ENCODE results near the gene CNIH4.

The CNIH4 gene

DNA sequence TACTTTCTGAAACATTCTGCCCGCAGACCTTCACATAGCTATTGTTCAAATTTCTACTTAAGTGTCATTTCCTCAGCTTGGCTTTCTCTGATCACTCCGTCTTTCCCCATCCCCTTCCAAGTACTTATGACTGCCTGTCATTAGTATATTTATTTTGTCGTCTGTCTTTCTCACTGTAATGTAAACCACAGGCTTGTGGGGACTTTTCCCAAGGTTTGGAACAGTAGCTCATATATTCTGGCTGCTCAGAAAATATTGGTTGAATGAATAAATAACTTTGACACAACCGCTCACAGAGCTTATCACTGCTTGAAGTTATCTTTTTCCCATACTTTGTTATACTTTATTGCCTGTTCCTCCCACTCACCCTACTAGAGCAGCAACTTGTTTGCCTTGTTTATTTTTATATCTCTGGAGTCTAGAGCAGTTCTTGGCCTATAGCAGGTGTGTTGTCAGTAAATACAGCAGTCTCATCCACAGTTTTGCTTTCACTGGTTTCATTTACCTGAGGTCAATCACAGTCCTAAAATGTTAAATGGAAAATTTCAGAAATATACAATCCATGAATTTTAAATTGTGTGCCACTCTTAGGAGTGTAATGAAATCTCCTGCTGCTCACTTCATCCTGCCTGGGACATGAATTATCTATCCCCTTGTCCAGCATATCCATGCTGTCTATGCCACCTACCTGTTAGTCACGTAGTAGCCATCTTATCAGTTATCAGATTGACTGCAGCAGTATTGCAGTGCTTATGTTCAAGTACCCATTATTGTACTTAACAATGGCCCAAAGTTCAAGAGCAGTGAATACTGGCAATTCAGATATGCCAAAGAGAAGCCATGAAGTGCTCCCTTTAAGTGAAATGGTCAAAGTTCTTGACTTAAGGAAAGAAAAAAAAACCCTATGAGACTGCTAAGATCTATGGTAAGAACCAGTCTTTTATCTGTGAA is 2.4 kb upstream of the CNIH4 start:
- no peak for DNase-seq
- Histone ChIP-seq H3K4me3 (ENCODE audit: low read length) (no peak overlapping the region), H3K79me2 (ENCODE audit: low read length) (peaks cover 23% of the 10 kb centered on the region), H3K4me1 (ENCODE audit: low read length) (peaks cover 9% of the 10 kb centered on the region), H3K9ac (ENCODE audit: low read length) (no peak overlapping the region), H3K27ac (ENCODE audit: low read length) (no peak overlapping the region), H3K9me2 (replicated peaks; ENCODE audit: insufficient read depth, low read length) (no peaks in the 10 kb centered on the region), H2AFZ (ENCODE audit: low read length) (no peak overlapping the region), H3K9me3 (replicated peaks; ENCODE audit: insufficient read depth, low read length) (no peaks in the 10 kb centered on the region), H3K27me3 (replicated peaks; ENCODE audit: insufficient read depth, low read length) (no peaks in the 10 kb centered on the region), H3F3A (ENCODE audit: insufficient read depth, low read length) (no peaks in the 10 kb centered on the region), H4K20me1 (ENCODE audit: insufficient read depth, low read length) (no peaks in the 10 kb centered on the region), H3K4me2 (ENCODE audit: low read depth, low read length) (no peak overlapping the region), H3K36me3 (replicated peaks; ENCODE audit: insufficient read depth, low read length) (no peaks in the 10 kb centered on the region)
- TF ChIP-seq CTCF (IDR thresholded peaks at IDR 0.05; ENCODE audit: low read length) (no peak), EZH2phosphoT487 (IDR thresholded peaks at IDR 0.05; ENCODE audit: low read length) (no peak), EZH2 (optimal IDR thresholded peaks at IDR 0.05; ENCODE audit: low read depth, low read length) (no peak)

GRCh38 chr1:224357626-224358124 is 996 bp downstream of the CNIH4 start:
- H3F3A ChIP-seq (ENCODE audit: insufficient read depth, low read length): no peaks in the 10 kb centered on the region
- no peak for DNase-seq
- H3K27me3 ChIP-seq (replicated peaks; ENCODE audit: insufficient read depth, low read length): no peaks in the 10 kb centered on the region
- peaks cover 50% of the 10 kb centered on the region for H3K79me2 ChIP-seq (ENCODE audit: low read length)
- H3K4me1 ChIP-seq (ENCODE audit: low read length): peaks cover 9% of the 10 kb centered on the region
- no peak overlapping the region for H3K27ac ChIP-seq (ENCODE audit: low read length)
- peak overlapping the region; percentile 80 for H2AFZ ChIP-seq (ENCODE audit: low read length)
- H3K36me3 ChIP-seq (replicated peaks; ENCODE audit: insufficient read depth, low read length): no peaks in the 10 kb centered on the region
- no peaks in the 10 kb centered on the region for H4K20me1 ChIP-seq (ENCODE audit: insufficient read depth, low read length)
- TF ChIP-seq EZH2 (optimal IDR thresholded peaks at IDR 0.05; ENCODE audit: low read depth, low read length) (no peak), CTCF (IDR thresholded peaks at IDR 0.05; ENCODE audit: low read length) (no peak)
- H3K9me3 ChIP-seq (replicated peaks; ENCODE audit: insufficient read depth, low read length): no peaks in the 10 kb centered on the region
- H3K9ac ChIP-seq (ENCODE audit: low read length): peak overlapping the region; percentile 55
- H3K4me3 ChIP-seq (ENCODE audit: low read length): peak overlapping the region; percentile 81
- no peaks in the 10 kb centered on the region for H3K9me2 ChIP-seq (replicated peaks; ENCODE audit: insufficient read depth, low read length)
- H3K4me2 ChIP-seq (ENCODE audit: low read depth, low read length): peak overlapping the region; percentile 88

- H3K9me2 ChIP-seq (replicated peaks; ENCODE audit: insufficient read depth, low read length): no peaks in the 10 kb centered on the region
- no peak overlapping the region; the same call in 1 of the 2 replicates for H3K4me2 ChIP-seq (ENCODE audit: low read depth, low read length)
- DNase-seq: no peak
- H3K4me1 ChIP-seq (ENCODE audit: low read length): peaks cover 9% of the 10 kb centered on the region
- H3K36me3 ChIP-seq (replicated peaks; ENCODE audit: insufficient read depth, low read length): no peaks in the 10 kb centered on the region
- H4K20me1 ChIP-seq (ENCODE audit: insufficient read depth, low read length): no peaks in the 10 kb centered on the region
- no peak overlapping the region for H3K4me3 ChIP-seq (ENCODE audit: low read length)
- no peak overlapping the region for H3K9ac ChIP-seq (ENCODE audit: low read length)
- H3K27me3 ChIP-seq (replicated peaks; ENCODE audit: insufficient read depth, low read length): no peaks in the 10 kb centered on the region
- no peak overlapping the region for H2AFZ ChIP-seq (ENCODE audit: low read length)
- no peaks in the 10 kb centered on the region for H3K9me3 ChIP-seq (replicated peaks; ENCODE audit: insufficient read depth, low read length)
- no peak overlapping the region for H3K27ac ChIP-seq (ENCODE audit: low read length)
- TF ChIP-seq EZH2phosphoT487 (IDR thresholded peaks at IDR 0.05; ENCODE audit: low read length) (no peak), CTCF (IDR thresholded peaks at IDR 0.05; ENCODE audit: low read length) (no peak), EZH2 (optimal IDR thresholded peaks at IDR 0.05; ENCODE audit: low read depth, low read length) (no peak)
- peaks cover 55% of the 10 kb centered on the region for H3K79me2 ChIP-seq (ENCODE audit: low read length)
- H3F3A ChIP-seq (ENCODE audit: insufficient read depth, low read length): no peaks in the 10 kb centered on the region
Measured at GRCh38 chr1:224358237-224358636, 1.6 kb downstream of the CNIH4 start.

Measured in MM.1S (cell line).